B cell (primary cell): ENCODE results near the gene TCFL5. TPM values are rescaled to one million over a fixed set of nuclear protein-coding genes. Genes with fewer than 3 reads are reported as not detected.
A peak's percentile ranks its signal among the peaks of the same experiment; 100 is the strongest.

Experiments
- ATAC-seq: fragments of 200-7000 bp; cut with Tn5 transposase; one replicate; pipeline ENCODE4 v1.10.0; 2021; ENCODE audit warnings: low read depth, mild to moderate bottlenecking, moderate number of reproducible peaks, moderate library complexity
- CTCF ChIA-PET: fragments of 350-600 bp; sonication (Branson Sonifier 250); formaldehyde crosslinking; loops from one replicate; lab custom pipeline; 2021; ENCODE audit warnings: antibody characterized with exemption, inconsistent platforms; lab: Charles Lee
- POLR2A ChIA-PET: fragments of 350-600 bp; sonication (Branson Sonifier 250); formaldehyde crosslinking; loops from one replicate; lab custom pipeline; 2021; ENCODE audit warnings: antibody characterized with exemption; lab: Charles Lee
- DNase-seq: peaks from one replicate; pipeline ENCODE4 v3.0.0; 2013
- H2AFZ ChIP-seq: 2 replicates; pipeline ENCODE4 v1.6.1; 2012; ENCODE audit warnings: mild to moderate bottlenecking, low read depth, low read length; ENCODE audit not compliant: insufficient read depth, poor library complexity, severe bottlenecking
- H3K27ac ChIP-seq, 2 donors: 1 replicate in 1 of 2; 2 replicates in 1 of 2; pipeline ENCODE4 v1.5.1; 2012 to 2013; ENCODE audit warnings: low read length in 2 of 2, mild to moderate bottlenecking in 2 of 2, moderate library complexity in 1 of 2
- H3K27me3 ChIP-seq, 4 experiments: fragments of 200-600 bp in 1 of 4; sonication (generic) in 1 of 4; replicated peaks in 1 of 4; 1 replicate in 2 of 4; 2 replicates in 2 of 4; pipeline versions ENCODE4 v1.6.1 to v1.7.0; 2013 to 2016; ENCODE audit warnings: low read length in 3 of 4, mild to moderate bottlenecking in 2 of 4, mixed read lengths in 1 of 4, moderate library complexity in 1 of 4; ENCODE audit not compliant: insufficient read depth in 4 of 4, control insufficient read depth in 3 of 4; ENCODE audit errors: control extremely low read depth in 1 of 4
- H3K36me3 ChIP-seq, 2 experiments: replicated peaks in 1 of 2; 1 replicate in 1 of 2; 2 replicates in 1 of 2; pipeline versions ENCODE4 v1.6.1 to v1.7.1; 2013; ENCODE audit warnings: low read length in 1 of 2; ENCODE audit not compliant: insufficient read depth in 2 of 2, control insufficient read depth in 1 of 2; ENCODE audit errors: control extremely low read depth in 1 of 2, extremely low read depth in 1 of 2
- H3K4me1 ChIP-seq, 2 donors: fragments of 200-600 bp in 1 of 2; sonication (generic) in 1 of 2; 1 replicate in 1 of 2; 2 replicates in 1 of 2; pipeline versions ENCODE4 v1.5.1 to v1.6.1; 2013 to 2017; ENCODE audit warnings: low read length in 2 of 2; ENCODE audit not compliant: control insufficient read depth in 2 of 2, insufficient read depth in 2 of 2
- H3K4me2 ChIP-seq: replicated peaks from 2 replicates; pipeline ENCODE3; 2012; ENCODE audit warnings: mild to moderate bottlenecking, low read depth, low read length; ENCODE audit not compliant: poor library complexity, severe bottlenecking
- H3K4me3 ChIP-seq, 5 experiments: fragments of 200-600 bp in 1 of 5; sonication (generic) in 1 of 5; 1 replicate in 3 of 5; 2 replicates in 2 of 5; pipeline versions ENCODE4 v1.5.1 to v1.7.0; 2011 to 2016; ENCODE audit warnings: low read length in 4 of 5, mild to moderate bottlenecking in 4 of 5, low read depth in 2 of 5, control low read depth in 1 of 5, moderate library complexity in 1 of 5; ENCODE audit not compliant: insufficient read depth in 1 of 5; ENCODE audit errors: control extremely low read depth in 1 of 5, extremely low read depth in 1 of 5
- H3K79me2 ChIP-seq: fragments of 200-600 bp; sonication (generic); one replicate; pipeline ENCODE4 v1.6.0; 2016; ENCODE audit warnings: low read length; ENCODE audit not compliant: control insufficient read depth, insufficient read depth
- H3K9ac ChIP-seq: fragments of 200-600 bp; sonication (generic); 2 replicates; pipeline ENCODE4 v1.6.1; 2017; ENCODE audit warnings: mild to moderate bottlenecking, low read length, moderate library complexity
- H3K9me3 ChIP-seq, 3 donors: one replicate each; pipeline versions ENCODE4 v1.6.1 to v1.7.1; 2013; ENCODE audit warnings: low read length in 2 of 3; ENCODE audit not compliant: control insufficient read depth in 2 of 3, insufficient read depth in 1 of 3; ENCODE audit errors: control extremely low read depth in 1 of 3
- H4K20me1 ChIP-seq: 2 replicates; pipeline ENCODE4 v1.6.0; 2012; ENCODE audit warnings: mild to moderate bottlenecking, low read length; ENCODE audit not compliant: insufficient read depth, control insufficient read depth, poor library complexity, severe bottlenecking
- H3K27ac Mint-ChIP-seq: one replicate; pipeline ENCODE4 v1.8.0; 2021; ENCODE audit warnings: mixed read lengths
- H3K27me3 Mint-ChIP-seq: one replicate; pipeline ENCODE4 v1.8.0; 2021; ENCODE audit warnings: mixed read lengths
- H3K4me1 Mint-ChIP-seq: one replicate; pipeline ENCODE4 v1.8.0; 2021; ENCODE audit warnings: mixed read lengths
- H3K4me3 Mint-ChIP-seq: one replicate; pipeline ENCODE4 v1.8.0; 2021; ENCODE audit warnings: mixed read lengths
- H3K9me3 Mint-ChIP-seq: one replicate; pipeline ENCODE4 v1.8.0; 2022; ENCODE audit warnings: mixed read lengths; ENCODE audit not compliant: insufficient read depth
- CTCF ChIP-seq: fragments of 200-600 bp; IDR thresholded peaks from one replicate; pipeline ENCODE4 v1.8.0; 2022; ENCODE audit warnings: antibody characterized with exemption, mild to moderate bottlenecking
- EZH2 ChIP-seq: IDR thresholded peaks from 2 replicates; pipeline ENCODE4 v1.6.1; 2012; ENCODE audit warnings: borderline replicate concordance, low read depth, mild to moderate bottlenecking, moderate library complexity, low read length; ENCODE audit not compliant: insufficient read depth, poor library complexity, severe bottlenecking
- WGBS: methylation state at CpG from one replicate; pipeline ENCODE4 v1.1.5; 2013; ENCODE audit warnings: missing lambda C conversion rate; ENCODE audit not compliant: insufficient coverage; 5-methylcytosine and 5-hydroxymethylcytosine counted together
- intact Hi-C: fragments of 100-400 bp; cut with micrococcal nuclease; formaldehyde crosslinking; loops from one replicate; pipeline ENCODE4 v1.10.0; 2022
- polyA plus RNA-seq: library from polyadenylated mRNA; depleted of rRNA; stranded (reverse); fragments of >200 nt; gene quantifications from 2 replicates; pipeline ENCODE4 v1.2.3, GENCODE V29; 2012
- total RNA-seq, 2 donors: library from RNA; stranded (reverse); fragments of 120-200 nt in 1 of 2; gene quantifications; 1 replicate in 1 of 2; 2 replicates in 1 of 2; pipeline versions ENCODE4 v1.2.3 to v1.2.4, GENCODE V29; 2013 to 2022

The TCFL5 gene
- total and polyA plus RNA-seq, 2 donors (not counting 1 experiment from before 2014, with no cell fraction given): 2.0 to 16.2 TPM

- no peak overlapping the region for H2AFZ ChIP-seq
- no peak overlapping the region for H3K4me2 ChIP-seq
- H3K79me2 ChIP-seq: peaks cover 71% of the 10 kb centered on the region
- ATAC-seq (peak; percentile 67), DNase-seq (peak; percentile 54)
- no peaks in the 10 kb centered on the region for H3K9me3 Mint-ChIP-seq
- H4K20me1 ChIP-seq: peaks cover 82% of the 10 kb centered on the region
- H3K27ac Mint-ChIP-seq: peak overlapping the region; percentile 20
- ChIA-PET CTCF (interaction anchor here (0.6 to 2.4 kb wide), 17 partner anchors 9 to 291 kb away, joined by 3 to 22 read pairs (median 4); partner anchors contain the start of gene GID8), POLR2A (no interaction called here)
- no peak overlapping the region for H3K4me3 ChIP-seq
- H3K9ac ChIP-seq: no peak overlapping the region
- H3K4me1 Mint-ChIP-seq: peaks cover 3% of the 10 kb centered on the region
- H3K27ac ChIP-seq: no peak overlapping the region
- H3K27me3 ChIP-seq: no peaks in the 10 kb centered on the region
- no peaks in the 10 kb centered on the region for H3K27me3 Mint-ChIP-seq
- TF ChIP-seq CTCF (peak; percentile 82), EZH2 (no peak)
- peaks cover 10 to 96% of the 10 kb centered on the region in 2 experiments for H3K36me3 ChIP-seq
- WGBS: 69% methylated on average over 12 of the region's 16 CpGs
- intact Hi-C loops: no loop called here
- H3K4me1 ChIP-seq: no peaks in the 10 kb centered on the region
- H3K4me3 Mint-ChIP-seq: no peak overlapping the region
- no peaks in the 10 kb centered on the region for H3K9me3 ChIP-seq
Observed at GRCh38 chr20:62907384-62908317, 46.0 kb upstream of the TCFL5 start.
